Lower leg skin (tissue), 3 donors: ENCODE measurements around the gene PCMTD2.

Source experiments
- CTCF ChIP-seq, 3 donors: fragments of 450-650 bp; IDR thresholded peaks; one replicate each; pipeline ENCODE4 v1.5.1; 2016; ENCODE audit warnings: antibody characterized with exemption in 3 of 3, mild to moderate bottlenecking in 3 of 3, moderate library complexity in 2 of 3
- POLR2A ChIP-seq, 2 donors: fragments of 450-650 bp; IDR thresholded peaks; one replicate each; pipeline ENCODE4 v1.6.1; 2016 to 2017; ENCODE audit warnings: antibody characterized with exemption in 2 of 2, mild to moderate bottlenecking in 1 of 2, moderate library complexity in 1 of 2

- no peak for TF ChIP-seq POLR2A (IDR thresholded peaks at IDR 0.05)
- peak in 1 of 3 donors; percentile 18 for TF ChIP-seq CTCF (IDR thresholded peaks at IDR 0.05)
Observed at GRCh38 chr20:64269604-64270411, 14.3 kb downstream of the PCMTD2 start.
